OCI-LY3 (cell line): ENCODE results near the gene SCN1A.

Experiments used
- H2AFZ ChIP-seq: fragments of 200-600, 300-600 bp; shearing (Covaris generic); 2 replicates; pipeline ENCODE4 v1.6.0; 2014; ENCODE audit warnings: antibody characterized with exemption, low read depth, low read length
- H3K27ac ChIP-seq: fragments of 200-600, 300-600 bp; sonication (generic); 2 replicates; pipeline ENCODE4 v1.5.1; 2014; ENCODE audit warnings: mild to moderate bottlenecking, low read length, moderate library complexity, mixed read lengths
- H3K27me3 ChIP-seq: fragments of 200-600, 300-600 bp; sonication (generic); 2 replicates; pipeline ENCODE4 v1.6.1; 2014; ENCODE audit warnings: low read depth, low read length, mixed read lengths
- H3K36me3 ChIP-seq: fragments of 200-600, 300-600 bp; sonication (generic); replicated peaks from 2 replicates; pipeline ENCODE3; 2014; ENCODE audit warnings: low read depth, low read length, mixed read lengths
- H3K4me1 ChIP-seq: fragments of 300-600, 200-600 bp; sonication (generic); 2 replicates; pipeline ENCODE4 v1.6.1; 2014; ENCODE audit warnings: low read length, mixed read lengths
- H3K4me2 ChIP-seq: fragments of 200-600, 300-600 bp; sonication (generic); 2 replicates; pipeline ENCODE4 v1.6.1; 2014; ENCODE audit warnings: low read length, mixed read lengths
- H3K4me3 ChIP-seq: fragments of 300-600, 200-600 bp; sonication (generic); 2 replicates; pipeline ENCODE4 v1.5.1; 2014; ENCODE audit warnings: antibody characterized with exemption, mild to moderate bottlenecking, low read length, moderate library complexity
- H3K79me2 ChIP-seq: fragments of 300-600, 200-600 bp; shearing (Covaris generic); 2 replicates; pipeline ENCODE4 v1.6.1; 2014; ENCODE audit warnings: mild to moderate bottlenecking, low read length, mixed read lengths
- H3K9ac ChIP-seq: fragments of 300-600, 200-600 bp; shearing (Covaris generic); 2 replicates; pipeline ENCODE4 v1.6.0; 2014; ENCODE audit warnings: mild to moderate bottlenecking, low read length, moderate library complexity
- H3K9me3 ChIP-seq: fragments of 200-600, 300-600 bp; shearing (Covaris generic); 2 replicates; pipeline ENCODE4 v1.6.1; 2014; ENCODE audit warnings: low read length, mixed read lengths; ENCODE audit not compliant: insufficient read depth
- H4K20me1 ChIP-seq: fragments of 200-600, 300-600 bp; sonication (generic); 2 replicates; pipeline ENCODE4 v1.6.1; 2016; ENCODE audit warnings: low read length, mixed read lengths; ENCODE audit not compliant: insufficient read depth
- CTCF ChIP-seq: fragments of 200-600, 300-600 bp; sonication (generic); IDR thresholded peaks from 2 replicates; pipeline ENCODE4 v1.5.1; 2014; ENCODE audit warnings: antibody characterized with exemption, low read length, low read depth
- EZH2phosphoT487 ChIP-seq: fragments of 200-600 bp; shearing (Covaris generic); IDR thresholded peaks from 2 replicates; pipeline ENCODE4 v1.6.1; 2018; ENCODE audit warnings: antibody characterized with exemption, mixed run types, low read depth

The SCN1A gene

DNA sequence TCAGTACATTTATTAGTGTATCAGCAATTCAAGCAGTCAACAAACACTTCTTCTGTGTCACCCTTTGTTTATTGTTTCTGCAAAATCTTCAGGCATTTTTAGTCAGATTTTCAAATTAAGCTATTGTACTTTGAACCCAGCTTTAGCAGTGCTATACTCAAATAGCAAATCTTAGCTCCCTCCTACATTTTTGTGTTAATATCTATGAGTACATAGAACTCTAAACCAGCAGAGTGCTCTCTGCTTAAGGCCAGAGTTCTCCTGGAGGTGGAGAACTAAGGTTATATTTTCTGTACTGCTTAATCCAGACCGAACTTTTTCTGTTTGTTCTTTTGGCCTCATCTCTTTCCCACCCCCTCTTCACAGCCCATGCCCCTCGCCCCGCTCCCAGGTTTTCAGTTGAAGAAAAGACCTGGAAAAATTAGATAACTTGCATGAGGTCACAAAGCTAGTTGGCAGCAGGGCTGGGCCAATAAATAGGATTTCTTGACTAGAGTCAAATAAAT, 29.2 kb upstream of the SCN1A start:
- H3K27ac ChIP-seq = no peak overlapping the region
- no peaks in the 10 kb centered on the region for H3K9me3 ChIP-seq
- no peak overlapping the region for H2AFZ ChIP-seq
- no peaks in the 10 kb centered on the region for H3K27me3 ChIP-seq
- no peaks in the 10 kb centered on the region for H3K36me3 ChIP-seq
- no peak overlapping the region for H3K4me3 ChIP-seq
- no peak for TF ChIP-seq EZH2phosphoT487
- TF ChIP-seq CTCF = no peak
- no peak overlapping the region for H3K9ac ChIP-seq
- no peak overlapping the region for H3K4me2 ChIP-seq
- no peaks in the 10 kb centered on the region for H3K4me1 ChIP-seq
- H3K79me2 ChIP-seq = no peaks in the 10 kb centered on the region
- H4K20me1 ChIP-seq = no peaks in the 10 kb centered on the region

DNA sequence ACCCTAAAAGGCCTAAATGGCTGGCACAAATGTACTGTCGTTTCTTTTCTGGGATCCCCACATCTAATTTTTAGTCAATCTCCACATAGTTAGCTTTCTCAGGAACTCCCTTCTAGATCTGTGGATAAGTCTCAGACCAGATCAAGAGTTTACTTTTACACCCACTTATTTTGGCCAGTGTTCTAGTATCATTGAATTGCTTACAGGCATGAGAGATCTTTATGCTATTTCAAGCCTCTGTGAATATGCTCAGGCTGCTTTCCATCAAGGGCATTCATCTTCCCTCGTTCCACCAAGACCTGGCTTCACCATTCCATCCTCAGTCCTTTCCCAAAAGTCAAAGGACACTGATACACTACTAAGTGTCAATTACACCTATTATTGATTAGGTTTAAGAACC, 27.8 kb upstream of the SCN1A start:
- H3K79me2 ChIP-seq = no peaks in the 10 kb centered on the region
- H4K20me1 ChIP-seq = no peaks in the 10 kb centered on the region
- H3K4me1 ChIP-seq = no peaks in the 10 kb centered on the region
- H3K9ac ChIP-seq = no peak overlapping the region
- TF ChIP-seq CTCF = no peak
- no peak for TF ChIP-seq EZH2phosphoT487
- H3K9me3 ChIP-seq = no peaks in the 10 kb centered on the region
- H3K36me3 ChIP-seq = no peaks in the 10 kb centered on the region
- H3K4me3 ChIP-seq = no peak overlapping the region
- H2AFZ ChIP-seq = no peak overlapping the region
- H3K27ac ChIP-seq = no peak overlapping the region
- H3K27me3 ChIP-seq = no peaks in the 10 kb centered on the region
- no peak overlapping the region for H3K4me2 ChIP-seq

DNA sequence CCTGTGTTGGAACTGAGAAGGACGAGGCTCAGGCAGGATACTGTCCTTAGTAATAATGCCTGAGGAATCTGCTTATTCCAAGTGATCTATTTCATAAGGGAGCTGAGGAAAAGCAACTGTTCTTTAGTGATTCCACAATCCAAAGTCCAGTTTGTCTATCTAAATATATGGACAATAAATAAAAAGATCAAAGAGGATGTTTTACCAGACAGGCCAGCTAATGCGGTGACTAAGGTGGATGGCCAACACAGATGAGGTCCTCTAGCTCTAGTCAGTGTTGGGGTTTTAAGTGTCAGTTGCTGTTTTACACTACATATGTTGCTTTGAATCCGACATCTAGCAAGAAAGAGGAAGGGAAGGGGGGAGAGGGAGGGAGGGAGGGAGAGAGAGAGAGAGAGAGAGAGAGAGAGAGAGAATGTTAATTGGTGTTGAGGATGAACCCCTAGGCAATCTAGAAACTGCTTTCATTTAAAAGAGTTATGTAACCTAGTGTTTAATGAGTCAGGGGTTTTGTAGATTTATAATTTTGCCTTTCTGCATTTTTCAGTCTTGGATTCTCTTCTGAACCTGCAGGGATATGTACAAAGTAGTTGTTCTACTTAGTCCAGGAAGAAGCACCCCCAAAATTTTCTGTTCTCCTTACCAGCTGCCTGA, 27.0 kb upstream of the SCN1A start:
- Histone ChIP-seq H3K4me2 (no peak overlapping the region), H3K9ac (no peak overlapping the region)

DNA sequence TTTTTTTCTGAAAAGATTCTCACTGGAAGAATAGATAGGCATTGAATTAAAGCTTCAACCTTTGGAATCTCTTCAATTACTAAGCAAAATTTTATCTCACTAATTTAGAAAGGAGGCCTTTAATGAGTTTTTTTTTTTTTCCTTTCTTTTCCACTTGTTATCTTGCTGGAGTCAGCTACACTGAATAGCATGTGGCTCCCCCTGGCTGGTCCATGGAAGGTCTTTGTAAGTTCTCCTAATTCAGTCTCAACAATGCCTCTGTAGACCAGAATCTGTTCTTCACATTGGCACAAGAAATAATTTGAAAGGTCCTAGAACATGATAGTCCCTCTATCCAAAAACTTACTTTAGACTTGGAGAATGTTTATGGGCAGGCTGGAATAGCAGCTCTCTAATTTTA, 24.2 kb upstream of the SCN1A start:
- no peaks in the 10 kb centered on the region for H3K4me1 ChIP-seq
- TF ChIP-seq EZH2phosphoT487 (no peak), CTCF (no peak)

More for the DNA sequence above, 27.0 kb upstream of the SCN1A start:
- H3K36me3 ChIP-seq = no peaks in the 10 kb centered on the region
- no peak for TF ChIP-seq CTCF
- TF ChIP-seq EZH2phosphoT487 = no peak
- no peak overlapping the region for H3K27ac ChIP-seq
- no peaks in the 10 kb centered on the region for H4K20me1 ChIP-seq
- H2AFZ ChIP-seq = no peak overlapping the region
- no peak overlapping the region for H3K4me3 ChIP-seq
- no peaks in the 10 kb centered on the region for H3K9me3 ChIP-seq
- H3K4me1 ChIP-seq = no peaks in the 10 kb centered on the region
- no peaks in the 10 kb centered on the region for H3K27me3 ChIP-seq
- no peaks in the 10 kb centered on the region for H3K79me2 ChIP-seq

More for the DNA sequence above, 24.2 kb upstream of the SCN1A start:
- no peak overlapping the region for H3K27ac ChIP-seq
- H3K36me3 ChIP-seq = no peaks in the 10 kb centered on the region
- no peak overlapping the region for H3K9ac ChIP-seq
- no peaks in the 10 kb centered on the region for H3K9me3 ChIP-seq
- no peak overlapping the region for H3K4me2 ChIP-seq
- no peaks in the 10 kb centered on the region for H4K20me1 ChIP-seq
- no peaks in the 10 kb centered on the region for H3K27me3 ChIP-seq
- H3K79me2 ChIP-seq = no peaks in the 10 kb centered on the region
- no peak overlapping the region for H2AFZ ChIP-seq
- H3K4me3 ChIP-seq = no peak overlapping the region
